Endothelial cell of umbilical vein (primary cell): ENCODE measurements around the gene TRAPPC10.

Source experiments
- EZH2 ChIP-seq: IDR thresholded peaks from 2 replicates; pipeline ENCODE4 v1.6.1; 2012; ENCODE audit warnings: borderline replicate concordance, low read depth, mild to moderate bottlenecking, moderate library complexity, low read length, inconsistent platforms; ENCODE audit not compliant: severe bottlenecking
- POLR2A ChIP-seq: IDR thresholded peaks from 2 replicates; pipeline ENCODE4 v1.6.1; 2012; ENCODE audit warnings: low read depth, mild to moderate bottlenecking, control low read depth, low read length

- no peak for TF ChIP-seq POLR2A
- TF ChIP-seq EZH2 = no peak
Measured at GRCh38 chr21:44057960-44058651, 46.0 kb downstream of the TRAPPC10 start.
